ENCODE data around the gene STAT2. TPM values are rescaled to one million over a fixed set of nuclear protein-coding genes. Genes with fewer than 3 reads are reported as not detected.

STAT2 gene
- total and polyA plus RNA-seq, 4 donors: 64.8 to 218 (median 103) TPM

DNA sequence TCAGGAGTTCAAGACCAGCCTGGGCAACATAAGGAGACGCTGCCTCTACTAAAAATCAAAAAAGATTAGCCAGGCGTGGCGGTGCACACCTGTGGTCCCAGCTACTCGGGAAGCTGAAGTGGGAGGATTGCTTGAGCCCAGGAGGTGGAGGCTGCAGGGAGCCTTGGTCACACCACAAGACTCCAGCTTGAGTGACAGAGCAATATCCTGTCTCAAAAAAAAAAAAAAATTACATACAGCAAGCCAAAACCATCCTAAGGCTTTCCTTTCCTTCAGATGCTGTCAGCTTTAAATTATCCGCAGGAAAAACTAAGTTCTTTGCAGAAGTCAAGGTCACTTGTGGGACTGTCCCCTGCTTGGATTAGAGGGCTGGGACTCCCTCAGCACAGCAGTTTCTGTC lies 61.1 kb downstream of the STAT2 start:
- ATAC-seq (ENCODE audit: insufficient read depth, low FRiP score) (no peak), DNase-seq (no peak)
- Histone ChIP-seq H3K9ac (ENCODE audit: insufficient read depth in 1 of 2, low read length in 2 of 2) (no peak overlapping the region), H3K36me3 (ENCODE audit: control insufficient read depth in 4 of 4, insufficient read depth in 4 of 4, low read length in 4 of 4) (peaks cover 0 to 13% (median 4%) of the 10 kb centered on the region in 4 donors), H3K27ac (ENCODE audit: low read depth in 1 of 2, low read length in 1 of 2) (peak overlapping the region in 1 of 2 donors; percentile 95), H3K27me3 (ENCODE audit: control insufficient read depth in 3 of 3, insufficient read depth in 3 of 3, low read length in 2 of 3) (no peaks in the 10 kb centered on the region), H3K4me3 (peak overlapping the region; percentile 91), H3K9me3 (ENCODE audit: control insufficient read depth in 4 of 4, insufficient read depth in 3 of 4, low read length in 3 of 4) (no peaks in the 10 kb centered on the region), H3K4me1 (ENCODE audit: control insufficient read depth in 5 of 5, insufficient read depth in 5 of 5, low read length in 5 of 5) (peaks cover 0 to 22% (median 13%) of the 10 kb centered on the region in 5 donors)
- WGBS, 2 donors: 63 to 74% methylated on average over 5 of the region's 5 CpGs
- TF ChIP-seq, protein P1, sequence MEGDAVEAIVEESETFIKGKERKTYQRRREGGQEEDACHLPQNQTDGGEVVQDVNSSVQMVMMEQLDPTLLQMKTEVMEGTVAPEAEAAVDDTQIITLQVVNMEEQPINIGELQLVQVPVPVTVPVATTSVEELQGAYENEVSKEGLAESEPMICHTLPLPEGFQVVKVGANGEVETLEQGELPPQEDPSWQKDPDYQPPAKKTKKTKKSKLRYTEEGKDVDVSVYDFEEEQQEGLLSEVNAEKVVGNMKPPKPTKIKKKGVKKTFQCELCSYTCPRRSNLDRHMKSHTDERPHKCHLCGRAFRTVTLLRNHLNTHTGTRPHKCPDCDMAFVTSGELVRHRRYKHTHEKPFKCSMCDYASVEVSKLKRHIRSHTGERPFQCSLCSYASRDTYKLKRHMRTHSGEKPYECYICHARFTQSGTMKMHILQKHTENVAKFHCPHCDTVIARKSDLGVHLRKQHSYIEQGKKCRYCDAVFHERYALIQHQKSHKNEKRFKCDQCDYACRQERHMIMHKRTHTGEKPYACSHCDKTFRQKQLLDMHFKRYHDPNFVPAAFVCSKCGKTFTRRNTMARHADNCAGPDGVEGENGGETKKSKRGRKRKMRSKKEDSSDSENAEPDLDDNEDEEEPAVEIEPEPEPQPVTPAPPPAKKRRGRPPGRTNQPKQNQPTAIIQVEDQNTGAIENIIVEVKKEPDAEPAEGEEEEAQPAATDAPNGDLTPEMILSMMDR (IDR thresholded peaks at IDR 0.05; ENCODE audit: control extremely low read depth, extremely low read depth): no peak

DNA sequence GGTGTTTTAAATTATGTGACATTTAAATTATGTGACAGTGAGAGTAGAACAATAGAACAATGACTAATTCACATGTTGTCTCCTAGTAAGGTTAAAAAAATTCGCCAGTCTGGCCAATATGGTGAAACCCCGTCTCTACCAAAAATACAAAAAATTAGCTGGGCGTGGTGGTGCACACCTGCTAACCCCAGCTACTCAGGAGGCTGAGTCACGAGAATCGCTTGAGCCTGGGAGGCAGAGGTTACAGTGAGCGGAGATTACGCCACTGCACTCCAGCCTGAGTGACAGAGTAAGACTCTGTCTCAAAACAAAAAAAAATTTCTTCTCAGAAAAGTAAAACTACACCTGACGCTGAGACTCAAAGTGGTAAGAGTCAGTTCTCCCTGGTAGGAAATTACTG lies 62.5 kb downstream of the STAT2 start:
- 82 to 91% methylated on average over 8 of the region's 8 CpGs for WGBS, 2 donors

DNA sequence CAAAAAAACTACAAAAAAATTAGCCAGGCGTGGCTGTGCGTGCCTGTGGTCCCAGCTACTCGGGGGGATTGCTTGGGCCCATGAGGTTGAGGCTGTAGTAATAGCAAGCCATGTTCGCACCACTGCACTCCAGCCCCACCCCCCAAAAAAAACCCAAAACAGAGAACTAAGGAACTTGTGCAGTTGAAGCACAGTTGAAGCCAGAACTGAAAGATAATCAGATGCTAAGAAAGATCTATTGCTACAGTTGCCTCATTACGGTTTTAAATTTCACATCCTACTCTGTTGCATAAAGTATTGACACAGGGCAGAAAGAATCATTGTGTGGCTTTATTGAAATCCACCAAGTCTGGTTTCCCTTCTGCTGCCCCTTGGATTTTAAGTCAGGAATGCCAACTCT lies 63.6 kb downstream of the STAT2 start:
- 47 to 67% methylated on average over 5 of the region's 5 CpGs for WGBS, 2 donors
- Histone ChIP-seq H3K4me3 (no peak overlapping the region), H3K9me3 (ENCODE audit: control insufficient read depth in 4 of 4, insufficient read depth in 3 of 4, low read length in 3 of 4) (no peaks in the 10 kb centered on the region), H3K4me1 (ENCODE audit: control insufficient read depth in 5 of 5, insufficient read depth in 5 of 5, low read length in 5 of 5) (peaks cover 0 to 28% (median 15%) of the 10 kb centered on the region in 5 donors), H3K9ac (ENCODE audit: insufficient read depth in 1 of 2, low read length in 2 of 2) (no peak overlapping the region), H3K27ac (ENCODE audit: low read depth in 1 of 2, low read length in 1 of 2) (no peak overlapping the region), H3K36me3 (ENCODE audit: control insufficient read depth in 4 of 4, insufficient read depth in 4 of 4, low read length in 4 of 4) (peaks cover 4 to 14% (median 6%) of the 10 kb centered on the region in 4 donors), H3K27me3 (ENCODE audit: control insufficient read depth in 3 of 3, insufficient read depth in 3 of 3, low read length in 2 of 3) (no peaks in the 10 kb centered on the region)
- TF ChIP-seq, protein P1 (IDR thresholded peaks at IDR 0.05; ENCODE audit: control extremely low read depth, extremely low read depth): no peak
- DNase-seq: no peak
- no peak for ATAC-seq (ENCODE audit: insufficient read depth, low FRiP score)

More for the DNA sequence above, 62.5 kb downstream of the STAT2 start:
- no peak overlapping the region for H3K27ac ChIP-seq (ENCODE audit: low read depth in 1 of 2, low read length in 1 of 2)
- DNase-seq (no peak), ATAC-seq (ENCODE audit: insufficient read depth, low FRiP score) (no peak)
- H3K9ac ChIP-seq (ENCODE audit: insufficient read depth in 1 of 2, low read length in 2 of 2): no peak overlapping the region
- peaks cover 0 to 26% (median 13%) of the 10 kb centered on the region in 5 donors for H3K4me1 ChIP-seq (ENCODE audit: control insufficient read depth in 5 of 5, insufficient read depth in 5 of 5, low read length in 5 of 5)
- no peak overlapping the region for H3K4me3 ChIP-seq
- TF ChIP-seq, protein P1 (IDR thresholded peaks at IDR 0.05; ENCODE audit: control extremely low read depth, extremely low read depth): no peak
- peaks cover 0 to 10% (median 4%) of the 10 kb centered on the region in 4 donors for H3K36me3 ChIP-seq (ENCODE audit: control insufficient read depth in 4 of 4, insufficient read depth in 4 of 4, low read length in 4 of 4)
- H3K9me3 ChIP-seq (ENCODE audit: control insufficient read depth in 4 of 4, insufficient read depth in 3 of 4, low read length in 3 of 4): no peaks in the 10 kb centered on the region
- no peaks in the 10 kb centered on the region for H3K27me3 ChIP-seq (ENCODE audit: control insufficient read depth in 3 of 3, insufficient read depth in 3 of 3, low read length in 2 of 3)

DNA sequence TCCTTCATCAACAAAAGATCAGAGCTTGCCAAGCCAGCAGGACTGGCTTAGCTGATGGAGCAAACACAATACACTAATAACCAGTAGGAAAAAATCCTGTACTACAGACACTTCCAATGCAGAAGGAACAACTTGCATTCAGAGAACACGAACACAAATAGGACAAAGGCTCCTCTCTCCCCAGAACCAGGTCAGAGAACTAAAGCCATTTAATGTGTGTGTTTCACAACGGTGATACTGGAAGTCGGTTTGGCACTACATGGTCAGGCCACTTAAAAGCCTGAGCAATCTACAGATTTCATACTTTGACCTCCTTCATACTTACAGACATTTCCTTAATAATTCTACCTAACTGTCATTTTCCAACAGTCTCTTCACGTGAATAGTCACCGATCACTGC lies 66.1 kb downstream of the STAT2 start:
- no peaks in the 10 kb centered on the region for H3K27me3 ChIP-seq (ENCODE audit: control insufficient read depth in 3 of 3, insufficient read depth in 3 of 3, low read length in 2 of 3)
- TF ChIP-seq, protein P1 (IDR thresholded peaks at IDR 0.05; ENCODE audit: control extremely low read depth, extremely low read depth): no peak
- WGBS, 2 donors: 54 to 69% methylated on average over 5 of the region's 5 CpGs
- no peaks in the 10 kb centered on the region for H3K9me3 ChIP-seq (ENCODE audit: control insufficient read depth in 4 of 4, insufficient read depth in 3 of 4, low read length in 3 of 4)
- no peak for DNase-seq
- H3K27ac ChIP-seq (ENCODE audit: low read depth in 1 of 2, low read length in 1 of 2): no peak overlapping the region
- H3K9ac ChIP-seq (ENCODE audit: insufficient read depth in 1 of 2, low read length in 2 of 2): no peak overlapping the region
- peaks cover 0 to 29% (median 7%) of the 10 kb centered on the region in 5 donors for H3K4me1 ChIP-seq (ENCODE audit: control insufficient read depth in 5 of 5, insufficient read depth in 5 of 5, low read length in 5 of 5)
- no peak overlapping the region for H3K4me3 ChIP-seq
- no peak for ATAC-seq (ENCODE audit: insufficient read depth, low FRiP score)
- H3K36me3 ChIP-seq (ENCODE audit: control insufficient read depth in 4 of 4, insufficient read depth in 4 of 4, low read length in 4 of 4): peaks cover 7 to 22% (median 9%) of the 10 kb centered on the region in 4 donors

Measured in lung (tissue), 12 donors.